B cell (primary cell): ENCODE measurements around the gene MFRP. TPM values are rescaled to one million over a fixed set of nuclear protein-coding genes. Genes with fewer than 3 reads are reported as not detected.

Source experiments
- ATAC-seq: fragments of 200-7000 bp; cut with Tn5 transposase; one replicate; pipeline ENCODE4 v1.10.0; 2021; ENCODE audit warnings: low read depth, mild to moderate bottlenecking, moderate number of reproducible peaks, moderate library complexity
- CTCF ChIA-PET: fragments of 350-600 bp; sonication (Branson Sonifier 250); formaldehyde crosslinking; loops from one replicate; lab custom pipeline; 2021; ENCODE audit warnings: antibody characterized with exemption, inconsistent platforms; lab: Charles Lee
- POLR2A ChIA-PET: fragments of 350-600 bp; sonication (Branson Sonifier 250); formaldehyde crosslinking; loops from one replicate; lab custom pipeline; 2021; ENCODE audit warnings: antibody characterized with exemption; lab: Charles Lee
- DNase-seq: peaks from one replicate; pipeline ENCODE4 v3.0.0; 2013
- H2AFZ ChIP-seq: 2 replicates; pipeline ENCODE4 v1.6.1; 2012; ENCODE audit warnings: mild to moderate bottlenecking, low read depth, low read length; ENCODE audit not compliant: insufficient read depth, poor library complexity, severe bottlenecking
- H3K27ac ChIP-seq, 2 donors: 1 replicate in 1 of 2; 2 replicates in 1 of 2; pipeline ENCODE4 v1.5.1; 2012 to 2013; ENCODE audit warnings: low read length in 2 of 2, mild to moderate bottlenecking in 2 of 2, moderate library complexity in 1 of 2
- H3K27me3 ChIP-seq, 4 experiments: fragments of 200-600 bp in 1 of 4; sonication (generic) in 1 of 4; replicated peaks in 1 of 4; 1 replicate in 2 of 4; 2 replicates in 2 of 4; pipeline versions ENCODE4 v1.6.1 to v1.7.0; 2013 to 2016; ENCODE audit warnings: low read length in 3 of 4, mild to moderate bottlenecking in 2 of 4, mixed read lengths in 1 of 4, moderate library complexity in 1 of 4; ENCODE audit not compliant: insufficient read depth in 4 of 4, control insufficient read depth in 3 of 4; ENCODE audit errors: control extremely low read depth in 1 of 4
- H3K36me3 ChIP-seq, 2 experiments: replicated peaks in 1 of 2; 1 replicate in 1 of 2; 2 replicates in 1 of 2; pipeline versions ENCODE4 v1.6.1 to v1.7.1; 2013; ENCODE audit warnings: low read length in 1 of 2; ENCODE audit not compliant: insufficient read depth in 2 of 2, control insufficient read depth in 1 of 2; ENCODE audit errors: control extremely low read depth in 1 of 2, extremely low read depth in 1 of 2
- H3K4me1 ChIP-seq, 2 donors: fragments of 200-600 bp in 1 of 2; sonication (generic) in 1 of 2; 1 replicate in 1 of 2; 2 replicates in 1 of 2; pipeline versions ENCODE4 v1.5.1 to v1.6.1; 2013 to 2017; ENCODE audit warnings: low read length in 2 of 2; ENCODE audit not compliant: control insufficient read depth in 2 of 2, insufficient read depth in 2 of 2
- H3K4me2 ChIP-seq: replicated peaks from 2 replicates; pipeline ENCODE3; 2012; ENCODE audit warnings: mild to moderate bottlenecking, low read depth, low read length; ENCODE audit not compliant: poor library complexity, severe bottlenecking
- H3K4me3 ChIP-seq, 5 experiments: fragments of 200-600 bp in 1 of 5; sonication (generic) in 1 of 5; 1 replicate in 3 of 5; 2 replicates in 2 of 5; pipeline versions ENCODE4 v1.5.1 to v1.7.0; 2011 to 2016; ENCODE audit warnings: low read length in 4 of 5, mild to moderate bottlenecking in 4 of 5, low read depth in 2 of 5, control low read depth in 1 of 5, moderate library complexity in 1 of 5; ENCODE audit not compliant: insufficient read depth in 1 of 5; ENCODE audit errors: control extremely low read depth in 1 of 5, extremely low read depth in 1 of 5
- H3K79me2 ChIP-seq: fragments of 200-600 bp; sonication (generic); one replicate; pipeline ENCODE4 v1.6.0; 2016; ENCODE audit warnings: low read length; ENCODE audit not compliant: control insufficient read depth, insufficient read depth
- H3K9ac ChIP-seq: fragments of 200-600 bp; sonication (generic); 2 replicates; pipeline ENCODE4 v1.6.1; 2017; ENCODE audit warnings: mild to moderate bottlenecking, low read length, moderate library complexity
- H3K9me3 ChIP-seq, 3 donors: one replicate each; pipeline versions ENCODE4 v1.6.1 to v1.7.1; 2013; ENCODE audit warnings: low read length in 2 of 3; ENCODE audit not compliant: control insufficient read depth in 2 of 3, insufficient read depth in 1 of 3; ENCODE audit errors: control extremely low read depth in 1 of 3
- H4K20me1 ChIP-seq: 2 replicates; pipeline ENCODE4 v1.6.0; 2012; ENCODE audit warnings: mild to moderate bottlenecking, low read length; ENCODE audit not compliant: insufficient read depth, control insufficient read depth, poor library complexity, severe bottlenecking
- H3K27ac Mint-ChIP-seq: one replicate; pipeline ENCODE4 v1.8.0; 2021; ENCODE audit warnings: mixed read lengths
- H3K27me3 Mint-ChIP-seq: one replicate; pipeline ENCODE4 v1.8.0; 2021; ENCODE audit warnings: mixed read lengths
- H3K4me1 Mint-ChIP-seq: one replicate; pipeline ENCODE4 v1.8.0; 2021; ENCODE audit warnings: mixed read lengths
- H3K4me3 Mint-ChIP-seq: one replicate; pipeline ENCODE4 v1.8.0; 2021; ENCODE audit warnings: mixed read lengths
- H3K9me3 Mint-ChIP-seq: one replicate; pipeline ENCODE4 v1.8.0; 2022; ENCODE audit warnings: mixed read lengths; ENCODE audit not compliant: insufficient read depth
- EZH2 ChIP-seq: IDR thresholded peaks from 2 replicates; pipeline ENCODE4 v1.6.1; 2012; ENCODE audit warnings: borderline replicate concordance, low read depth, mild to moderate bottlenecking, moderate library complexity, low read length; ENCODE audit not compliant: insufficient read depth, poor library complexity, severe bottlenecking
- WGBS: methylation state at CpG from one replicate; pipeline ENCODE4 v1.1.5; 2013; ENCODE audit warnings: missing lambda C conversion rate; ENCODE audit not compliant: insufficient coverage; 5-methylcytosine and 5-hydroxymethylcytosine counted together
- intact Hi-C: fragments of 100-400 bp; cut with micrococcal nuclease; formaldehyde crosslinking; loops from one replicate; pipeline ENCODE4 v1.10.0; 2022
- polyA plus RNA-seq: library from polyadenylated mRNA; depleted of rRNA; stranded (reverse); fragments of >200 nt; gene quantifications from 2 replicates; pipeline ENCODE4 v1.2.3, GENCODE V29; 2012
- small RNA-seq: library from RNA; depleted of rRNA; stranded (forward); fragments of <200 nt; gene quantifications from one replicate; pipeline ENCODE3, GENCODE V24; 2012; ENCODE audit warnings: low replicate concordance, low read depth; ENCODE audit not compliant: insufficient read length
- total RNA-seq, 2 donors: library from RNA; stranded (reverse); fragments of 120-200 nt in 1 of 2; gene quantifications; 1 replicate in 1 of 2; 2 replicates in 1 of 2; pipeline versions ENCODE4 v1.2.3 to v1.2.4, GENCODE V29; 2013 to 2022
- TF ChIP-seq, protein P1 (sequence below): fragments of 200-600 bp; IDR thresholded peaks from one replicate; pipeline ENCODE4 v1.8.0; 2022; ENCODE audit warnings: antibody characterized with exemption, mild to moderate bottlenecking

MFRP gene
- total and polyA plus RNA-seq, 2 donors (not counting 1 experiment from before 2014, with no cell fraction given): not detected

DNA sequence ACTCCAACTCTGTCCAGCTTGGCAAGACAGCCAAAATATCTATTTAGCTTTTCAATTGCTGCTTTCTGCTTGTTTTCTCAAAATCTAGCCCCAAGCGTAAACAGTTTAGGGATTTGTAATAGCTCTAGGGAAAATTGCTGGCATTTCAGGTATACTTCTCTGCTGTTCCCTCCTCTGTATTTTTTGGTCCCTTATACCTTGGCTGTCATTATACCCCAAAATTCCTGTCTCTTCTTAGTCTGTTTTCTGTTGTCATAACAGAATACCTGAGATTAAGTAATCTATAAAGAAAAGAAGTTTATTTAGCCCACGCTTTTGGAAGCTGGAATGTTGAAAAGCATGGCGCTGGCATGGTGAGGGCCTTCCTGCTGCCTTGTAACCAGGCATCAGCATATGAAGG, 53.0 kb downstream of the MFRP start:
- Histone ChIP-seq H3K4me2 (no peak overlapping the region), H3K9ac (no peak overlapping the region), H3K79me2 (no peaks in the 10 kb centered on the region), H3K4me3 (no peak overlapping the region), H2AFZ (no peak overlapping the region), H3K4me1 (no peaks in the 10 kb centered on the region), H3K27me3 (no peaks in the 10 kb centered on the region), H3K36me3 (peaks cover 16 to 56% of the 10 kb centered on the region in 2 experiments), H4K20me1 (peaks cover 6% of the 10 kb centered on the region), H3K9me3 (peaks cover 0 to 13% (median 6%) of the 10 kb centered on the region in 3 donors), H3K27ac (no peak overlapping the region)
- no peak overlapping the region for H3K27ac Mint-ChIP-seq
- TF ChIP-seq, protein P1, sequence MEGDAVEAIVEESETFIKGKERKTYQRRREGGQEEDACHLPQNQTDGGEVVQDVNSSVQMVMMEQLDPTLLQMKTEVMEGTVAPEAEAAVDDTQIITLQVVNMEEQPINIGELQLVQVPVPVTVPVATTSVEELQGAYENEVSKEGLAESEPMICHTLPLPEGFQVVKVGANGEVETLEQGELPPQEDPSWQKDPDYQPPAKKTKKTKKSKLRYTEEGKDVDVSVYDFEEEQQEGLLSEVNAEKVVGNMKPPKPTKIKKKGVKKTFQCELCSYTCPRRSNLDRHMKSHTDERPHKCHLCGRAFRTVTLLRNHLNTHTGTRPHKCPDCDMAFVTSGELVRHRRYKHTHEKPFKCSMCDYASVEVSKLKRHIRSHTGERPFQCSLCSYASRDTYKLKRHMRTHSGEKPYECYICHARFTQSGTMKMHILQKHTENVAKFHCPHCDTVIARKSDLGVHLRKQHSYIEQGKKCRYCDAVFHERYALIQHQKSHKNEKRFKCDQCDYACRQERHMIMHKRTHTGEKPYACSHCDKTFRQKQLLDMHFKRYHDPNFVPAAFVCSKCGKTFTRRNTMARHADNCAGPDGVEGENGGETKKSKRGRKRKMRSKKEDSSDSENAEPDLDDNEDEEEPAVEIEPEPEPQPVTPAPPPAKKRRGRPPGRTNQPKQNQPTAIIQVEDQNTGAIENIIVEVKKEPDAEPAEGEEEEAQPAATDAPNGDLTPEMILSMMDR: no peak
- no peak for TF ChIP-seq EZH2
- intact Hi-C loops: no loop called here
- H3K4me3 Mint-ChIP-seq: no peak overlapping the region
- DNase-seq: no peak
- no peaks in the 10 kb centered on the region for H3K27me3 Mint-ChIP-seq
- ATAC-seq: no peak
- WGBS: 100% methylated on average over 2 of the region's 3 CpGs
- CTCF ChIA-PET: no interaction called here
- no peaks in the 10 kb centered on the region for H3K4me1 Mint-ChIP-seq
- H3K9me3 Mint-ChIP-seq: no peaks in the 10 kb centered on the region
- POLR2A ChIA-PET: no interaction called here

DNA sequence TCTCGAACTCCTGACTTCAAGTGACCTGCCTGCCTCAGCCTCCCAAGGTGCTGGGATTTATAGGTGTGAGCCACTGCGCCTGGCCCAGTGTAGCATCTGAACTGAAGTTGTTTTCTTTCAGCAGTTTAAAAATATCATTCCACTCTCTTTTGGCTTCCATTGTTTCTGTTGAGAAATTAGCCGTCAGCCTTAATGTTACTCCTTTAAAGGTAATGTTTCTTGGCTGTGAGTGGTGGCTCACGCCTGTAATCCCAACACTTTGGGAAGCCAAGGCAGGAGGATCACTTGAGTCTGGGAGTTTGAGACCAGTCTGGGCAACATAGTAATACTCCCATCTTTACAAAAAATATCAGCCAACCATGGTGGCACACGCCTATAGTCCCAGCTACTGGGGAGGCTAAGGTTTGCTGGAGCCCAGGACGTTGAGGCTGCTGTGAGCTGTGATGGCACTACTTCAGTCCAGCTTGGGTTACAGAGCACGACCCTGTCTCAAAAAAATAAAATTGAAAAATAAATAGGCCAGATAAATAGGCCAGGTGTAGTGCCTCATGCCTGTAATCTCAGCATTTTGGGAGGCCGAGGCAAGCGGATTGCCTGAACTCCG, 55.5 kb downstream of the MFRP start:
- Histone ChIP-seq H2AFZ (no peak overlapping the region), H3K36me3 (peaks cover 25 to 48% of the 10 kb centered on the region in 2 experiments), H3K4me2 (no peak overlapping the region), H3K27ac (no peak overlapping the region), H3K4me3 (no peak overlapping the region), H3K9ac (no peak overlapping the region), H3K4me1 (no peaks in the 10 kb centered on the region), H4K20me1 (peaks cover 6% of the 10 kb centered on the region), H3K79me2 (peaks cover 5% of the 10 kb centered on the region), H3K9me3 (peaks cover 0 to 13% (median 6%) of the 10 kb centered on the region in 3 donors), H3K27me3 (no peaks in the 10 kb centered on the region)
- no peaks in the 10 kb centered on the region for H3K4me1 Mint-ChIP-seq
- ATAC-seq (no peak), DNase-seq (no peak)
- no peak overlapping the region for H3K4me3 Mint-ChIP-seq
- ChIA-PET POLR2A (no interaction called here), CTCF (interaction anchor here (1.6 kb wide), 1 partner anchor 8 kb away, joined by 4 read pairs; no protein-coding TSS in a partner anchor)
- intact Hi-C loops: no loop called here
- no peak for TF ChIP-seq EZH2
- TF ChIP-seq, protein P1: no peak
- no peaks in the 10 kb centered on the region for H3K9me3 Mint-ChIP-seq
- 98% methylated on average over 6 of the region's 10 CpGs for WGBS
- no peak overlapping the region for H3K27ac Mint-ChIP-seq
- no peaks in the 10 kb centered on the region for H3K27me3 Mint-ChIP-seq

Small RNA genes lying within 50 kb of the gene (small RNA-seq; reads per million reads assigned to genes)
- not detected for gene RF01225
- not detected for gene RNU6-262P

Other genes with a start within 250 kb of the MFRP start
- gene DPAGT1, start 244.9 kb downstream of the MFRP start, total RNA-seq: 34.5 and 38.3 TPM in 2 replicates
- gene DPAGT1, start 244.9 kb downstream of the MFRP start, polyA plus RNA-seq: 60.3 and 64.3 TPM in 2 replicates
- gene C2CD2L, start 239.4 kb downstream of the MFRP start, total RNA-seq: 9.5 and 13.8 TPM in 2 replicates
- 14.1 and 17.0 TPM in 2 replicates for gene C2CD2L, start 239.4 kb downstream of the MFRP start, polyA plus RNA-seq
- 78.7 and 84.6 TPM in 2 replicates for gene HINFP, start 225.1 kb downstream of the MFRP start, total RNA-seq
- gene HINFP, start 225.1 kb downstream of the MFRP start, polyA plus RNA-seq: 51.5 and 60.6 TPM in 2 replicates
- gene ABCG4, start 197.7 kb downstream of the MFRP start, total RNA-seq: not detected in 2 replicates
- gene ABCG4, start 197.7 kb downstream of the MFRP start, polyA plus RNA-seq: not detected in 2 replicates
- gene NLRX1, start 178.0 kb downstream of the MFRP start, total RNA-seq: 9.6 and 10.4 TPM in 2 replicates
- gene NLRX1, start 178.0 kb downstream of the MFRP start, polyA plus RNA-seq: 4.5 and 6.3 TPM in 2 replicates
- gene NHERF4, start 161.2 kb downstream of the MFRP start, total RNA-seq: 0.22 and 0.76 TPM in 2 replicates
- 0.61 TPM in 1 of 2 replicates, not detected in the other for gene NHERF4, start 161.2 kb downstream of the MFRP start, polyA plus RNA-seq
- 35.2 and 38.7 TPM in 2 replicates for gene CBL, start 140.4 kb downstream of the MFRP start, total RNA-seq
- 11.7 and 12.5 TPM in 2 replicates for gene CBL, start 140.4 kb downstream of the MFRP start, polyA plus RNA-seq
- 0.29 and 0.42 TPM in 2 replicates for gene MCAM, start 29.6 kb downstream of the MFRP start, total RNA-seq
- 1.1 and 1.4 TPM in 2 replicates for gene MCAM, start 29.6 kb downstream of the MFRP start, polyA plus RNA-seq
- 21.3 and 21.8 TPM in 2 replicates for gene RNF26, start 12.2 kb downstream of the MFRP start, total RNA-seq
- 11.6 and 15.5 TPM in 2 replicates for gene RNF26, start 12.2 kb downstream of the MFRP start, polyA plus RNA-seq
- gene C1QTNF5, start 5.8 kb downstream of the MFRP start, total RNA-seq: not detected in 2 replicates
- not detected in 2 replicates for gene C1QTNF5, start 5.8 kb downstream of the MFRP start, polyA plus RNA-seq
- gene USP2, start 35.0 kb upstream of the MFRP start, total RNA-seq: not detected in 2 replicates
- gene USP2, start 35.0 kb upstream of the MFRP start, polyA plus RNA-seq: 0.09 and 0.40 TPM in 2 replicates
- not detected in 2 replicates for gene THY1, start 76.5 kb upstream of the MFRP start, total RNA-seq
- gene THY1, start 76.5 kb upstream of the MFRP start, polyA plus RNA-seq: not detected in 2 replicates